Caco-2 (cell line): ENCODE measurements around the gene CHD9NB. TPM values are rescaled to one million over a fixed set of nuclear protein-coding genes. Genes with fewer than 3 reads are reported as not detected.

ENCODE experiments used
- BruUV-seq: library from RNA; stranded (reverse); fragments of 400-500 nt; replicated peaks from 2 replicates; lab custom pipeline; 2021; lab: Mats Ljungman, UMichigan
- CTCF ChIA-PET: fragments of 300-600 bp; sonication (Branson Sonifier 250); formaldehyde crosslinking; loops from one replicate; lab custom pipeline; 2022; ENCODE audit warnings: antibody characterized with exemption; lab: Charles Lee
- POLR2A ChIA-PET: fragments of 300-600 bp; sonication (Branson Sonifier 250); formaldehyde crosslinking; loops from one replicate; lab custom pipeline; 2022; ENCODE audit warnings: antibody characterized with exemption; lab: Charles Lee
- DNase-seq, 2 experiments: peaks; one replicate each; pipeline versions ENCODE4 v3.0.0 to v3.0.0-alpha.2; 2020 to 2022
- H3K27me3 ChIP-seq: replicated peaks from 2 replicates; pipeline ENCODE4 v1.6.0; 2011; ENCODE audit warnings: low read length; ENCODE audit not compliant: control insufficient read depth, insufficient read depth
- H3K36me3 ChIP-seq: 2 replicates; pipeline ENCODE4 v1.5.1; 2011; ENCODE audit warnings: low read length; ENCODE audit not compliant: control insufficient read depth, insufficient read depth
- H3K4me1 ChIP-seq: fragments of 250-450 bp; sonication (Bioruptor Pico); 2 replicates; pipeline ENCODE4 v1.5.1; 2020; ENCODE audit warnings: mild to moderate bottlenecking
- H3K4me3 ChIP-seq: 2 replicates; pipeline ENCODE4 v1.5.1; 2011; ENCODE audit warnings: low read depth, mild to moderate bottlenecking, control low read depth, low read length
- H3K9me3 ChIP-seq: fragments of 250-450 bp; sonication (Bioruptor Pico); 2 replicates; pipeline ENCODE4 v1.5.1; 2020; ENCODE audit warnings: mild to moderate bottlenecking, moderate library complexity
- H3K27ac Mint-ChIP-seq: one replicate; pipeline ENCODE4 v1.8.0; 2022; ENCODE audit warnings: mixed read lengths; ENCODE audit not compliant: unreplicated experiment
- H3K27me3 Mint-ChIP-seq: one replicate; pipeline ENCODE4 v1.8.0; 2022; ENCODE audit warnings: mixed read lengths; ENCODE audit not compliant: insufficient read depth, unreplicated experiment
- H3K36me3 Mint-ChIP-seq: one replicate; pipeline ENCODE4 v1.8.0; 2022; ENCODE audit warnings: mild to moderate bottlenecking, mixed read lengths; ENCODE audit not compliant: insufficient read depth, unreplicated experiment
- H3K4me1 Mint-ChIP-seq: one replicate; pipeline ENCODE4 v1.8.0; 2022; ENCODE audit warnings: low read depth, mixed read lengths; ENCODE audit not compliant: unreplicated experiment
- H3K4me3 Mint-ChIP-seq: one replicate; pipeline ENCODE4 v1.8.0; 2022; ENCODE audit warnings: mild to moderate bottlenecking, moderate library complexity, mixed read lengths; ENCODE audit not compliant: unreplicated experiment
- H3K9me3 Mint-ChIP-seq: one replicate; pipeline ENCODE4 v1.8.0; 2022; ENCODE audit warnings: mixed read lengths; ENCODE audit not compliant: unreplicated experiment
- intact Hi-C: fragments of 100-400 bp; cut with micrococcal nuclease; formaldehyde crosslinking; loops from one replicate; pipeline ENCODE4 v1.10.0; 2022; ENCODE audit not compliant: unreplicated experiment
- total RNA-seq: library from RNA; stranded (reverse); gene quantifications from 2 replicates; pipeline ENCODE4 v1.2.3, GENCODE V29; 2022
- TF ChIP-seq, protein P1 (sequence below), 2 experiments: fragments of 200-600 bp in 1 of 2; IDR thresholded peaks; 1 replicate in 1 of 2; 2 replicates in 1 of 2; pipeline versions ENCODE4 v1.5.1 to v1.8.0; 2011 to 2022; ENCODE audit warnings: antibody characterized with exemption in 1 of 2, control low read depth in 1 of 2, inconsistent platforms in 1 of 2, low read depth in 1 of 2, low read length in 1 of 2, mild to moderate bottlenecking in 1 of 2, moderate library complexity in 1 of 2; ENCODE audit not compliant: insufficient read depth in 1 of 2, severe bottlenecking in 1 of 2, unreplicated experiment in 1 of 2

Gene CHD9NB
- total RNA-seq, 1 experiment from 2014 or later: not detected

DNA sequence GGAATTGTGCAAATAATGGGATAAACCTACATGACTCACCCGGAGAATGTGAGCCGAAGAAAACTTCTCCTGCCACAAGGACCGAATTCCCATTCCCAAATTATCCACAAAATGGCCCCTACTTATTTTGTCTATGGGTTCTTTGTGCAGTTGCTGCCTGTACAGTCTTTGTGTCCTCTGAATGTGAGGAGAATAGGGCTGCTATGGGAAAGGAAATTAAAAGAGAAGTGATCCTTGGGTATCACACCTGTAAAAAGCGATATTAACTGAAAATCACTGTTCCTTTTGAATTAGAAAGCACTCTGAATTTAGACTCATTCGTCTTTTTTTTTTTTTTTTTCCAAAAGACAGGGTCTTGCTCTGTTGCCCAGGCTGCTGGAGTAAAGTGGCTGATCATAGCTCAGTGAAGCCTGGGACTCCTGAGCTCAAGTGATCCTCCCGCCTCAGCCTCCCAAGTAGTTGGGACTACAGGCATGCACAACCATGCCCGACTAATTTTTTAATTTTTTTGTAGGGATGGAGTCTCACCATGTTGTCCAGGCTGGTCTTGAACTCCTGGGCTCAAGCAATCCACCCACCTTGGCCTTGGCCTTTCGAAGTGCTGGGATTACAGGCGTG, 47.5 kb upstream of the CHD9NB start:
- Histone ChIP-seq H3K9me3 (no peaks in the 10 kb centered on the region), H3K36me3 (no peaks in the 10 kb centered on the region), H3K4me1 (peaks cover 27% of the 10 kb centered on the region), H3K27me3 (no peaks in the 10 kb centered on the region), H3K4me3 (peak overlapping the region; percentile 46)
- no peak for DNase-seq
- ChIA-PET CTCF (interaction anchor here (1.2 to 2.4 kb wide), 2 partner anchors 11 to 46 kb away, joined by 5 to 13 read pairs; partner anchors contain the start of gene CHD9), POLR2A (interaction anchor here (0.6 to 1.8 kb wide), 3 partner anchors 30 to 1691 kb away, joined by 3 to 5 read pairs (median 5); partner anchors contain the start of gene CHD9)
- Mint-ChIP-seq H3K27ac (peak overlapping the region; percentile 98), H3K4me1 (peaks cover 12% of the 10 kb centered on the region), H3K9me3 (no peaks in the 10 kb centered on the region), H3K27me3 (no peaks in the 10 kb centered on the region), H3K4me3 (peak overlapping the region; percentile 77), H3K36me3 (peaks cover under 1% of the 10 kb centered on the region)
- TF ChIP-seq, protein P1, sequence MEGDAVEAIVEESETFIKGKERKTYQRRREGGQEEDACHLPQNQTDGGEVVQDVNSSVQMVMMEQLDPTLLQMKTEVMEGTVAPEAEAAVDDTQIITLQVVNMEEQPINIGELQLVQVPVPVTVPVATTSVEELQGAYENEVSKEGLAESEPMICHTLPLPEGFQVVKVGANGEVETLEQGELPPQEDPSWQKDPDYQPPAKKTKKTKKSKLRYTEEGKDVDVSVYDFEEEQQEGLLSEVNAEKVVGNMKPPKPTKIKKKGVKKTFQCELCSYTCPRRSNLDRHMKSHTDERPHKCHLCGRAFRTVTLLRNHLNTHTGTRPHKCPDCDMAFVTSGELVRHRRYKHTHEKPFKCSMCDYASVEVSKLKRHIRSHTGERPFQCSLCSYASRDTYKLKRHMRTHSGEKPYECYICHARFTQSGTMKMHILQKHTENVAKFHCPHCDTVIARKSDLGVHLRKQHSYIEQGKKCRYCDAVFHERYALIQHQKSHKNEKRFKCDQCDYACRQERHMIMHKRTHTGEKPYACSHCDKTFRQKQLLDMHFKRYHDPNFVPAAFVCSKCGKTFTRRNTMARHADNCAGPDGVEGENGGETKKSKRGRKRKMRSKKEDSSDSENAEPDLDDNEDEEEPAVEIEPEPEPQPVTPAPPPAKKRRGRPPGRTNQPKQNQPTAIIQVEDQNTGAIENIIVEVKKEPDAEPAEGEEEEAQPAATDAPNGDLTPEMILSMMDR (IDR thresholded peaks at IDR 0.05; ENCODE audit: insufficient read depth in 1 of 2, low read depth in 1 of 2, low read length in 1 of 2, severe bottlenecking in 1 of 2, unreplicated experiment in 1 of 2): no peak
- BruUV-seq: TSS peak; percentile 76
- intact Hi-C loops: no loop called here

DNA sequence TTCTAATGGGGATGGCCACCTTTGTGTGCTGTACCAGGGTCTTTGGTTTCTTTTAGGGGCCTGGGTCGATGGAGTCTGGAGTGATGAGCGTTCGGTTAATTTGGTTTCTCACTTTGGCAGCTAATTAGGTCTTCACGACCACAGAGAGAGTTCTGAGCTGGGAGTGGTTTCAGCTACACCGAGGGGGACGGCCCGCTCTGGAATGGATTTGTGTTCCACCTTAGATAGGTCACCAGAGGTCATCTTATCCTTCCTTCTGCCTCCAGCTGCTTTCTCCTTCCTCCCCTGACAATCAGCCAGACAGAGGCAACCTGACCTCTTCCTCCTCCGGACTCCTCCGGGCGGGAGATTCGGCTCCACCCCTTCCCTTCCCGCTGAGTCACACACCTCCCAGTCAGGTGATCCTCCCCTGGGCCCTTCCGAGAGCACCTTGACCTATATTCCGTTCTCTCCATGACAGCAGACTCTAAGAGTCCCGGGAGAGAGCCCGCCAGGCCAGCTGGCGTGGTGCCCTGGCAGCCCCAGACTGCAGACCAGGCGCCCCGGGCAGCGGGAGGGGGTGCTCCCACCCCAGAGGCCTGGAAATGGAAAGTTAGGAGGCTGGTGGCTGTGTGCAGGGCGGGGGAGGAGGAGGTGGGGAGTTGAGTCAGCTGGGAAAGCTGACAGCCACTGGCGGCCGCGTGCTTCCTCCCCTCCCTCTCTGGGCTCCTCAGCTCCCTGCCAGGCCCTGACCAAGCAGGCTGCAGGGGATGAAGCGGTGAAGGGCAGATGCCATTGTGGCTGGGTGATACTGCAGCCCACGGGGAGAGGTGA, 46.8 kb upstream of the CHD9NB start:
- Mint-ChIP-seq H3K9me3 (no peaks in the 10 kb centered on the region), H3K4me3 (peak overlapping the region; percentile 77), H3K27me3 (no peaks in the 10 kb centered on the region), H3K36me3 (peaks cover 6% of the 10 kb centered on the region), H3K27ac (peak overlapping the region; percentile 98), H3K4me1 (peaks cover 12% of the 10 kb centered on the region)
- peak; percentile 91 to 95 for DNase-seq
- Histone ChIP-seq H3K4me3 (peak overlapping the region; percentile 46), H3K36me3 (no peaks in the 10 kb centered on the region), H3K9me3 (no peaks in the 10 kb centered on the region), H3K27me3 (no peaks in the 10 kb centered on the region), H3K4me1 (peaks cover 24% of the 10 kb centered on the region)
- no TSS peak for BruUV-seq
- TF ChIP-seq, protein P1 (IDR thresholded peaks at IDR 0.05; ENCODE audit: insufficient read depth in 1 of 2, low read depth in 1 of 2, low read length in 1 of 2, severe bottlenecking in 1 of 2, unreplicated experiment in 1 of 2): no peak
- ChIA-PET POLR2A (interaction anchor here (0.6 to 1.8 kb wide), 4 partner anchors 31 to 1692 kb away, joined by 3 to 5 read pairs (median 4); partner anchors contain the start of gene CHD9), CTCF (interaction anchor here (0.6 to 2.4 kb wide), 3 partner anchors 12 to 45 kb away, joined by 3 to 13 read pairs (median 5); partner anchors contain the start of gene CHD9)
- intact Hi-C loops: loop anchor here (1.0 to 2.0 kb wide), 4 partner anchors 13 to 61 kb away; no protein-coding TSS in a partner anchor
